ENCODE measurements around the gene SLC26A1.

DNA sequence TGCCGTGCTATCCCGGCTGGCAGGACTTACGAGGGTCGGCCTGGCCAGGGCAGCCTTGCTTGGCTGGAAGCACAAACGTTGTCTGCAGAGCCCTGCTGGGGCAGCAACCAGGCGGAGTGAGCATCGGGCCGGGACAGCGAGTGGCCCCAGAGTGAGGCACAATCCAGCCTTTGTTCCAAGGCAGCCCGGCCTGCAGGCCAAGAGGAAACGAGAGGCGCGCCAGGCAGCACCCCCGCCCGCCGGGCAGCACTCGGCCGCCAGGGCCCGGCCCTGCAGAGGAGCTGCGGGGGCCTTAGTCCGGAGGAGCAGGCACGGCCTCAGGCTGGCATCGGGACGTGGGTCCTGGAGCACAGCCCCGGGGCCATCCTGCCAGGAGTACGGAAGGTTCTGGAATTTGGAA, 42.3 kb upstream of the SLC26A1 start:
- TF ChIP-seq, protein P1, sequence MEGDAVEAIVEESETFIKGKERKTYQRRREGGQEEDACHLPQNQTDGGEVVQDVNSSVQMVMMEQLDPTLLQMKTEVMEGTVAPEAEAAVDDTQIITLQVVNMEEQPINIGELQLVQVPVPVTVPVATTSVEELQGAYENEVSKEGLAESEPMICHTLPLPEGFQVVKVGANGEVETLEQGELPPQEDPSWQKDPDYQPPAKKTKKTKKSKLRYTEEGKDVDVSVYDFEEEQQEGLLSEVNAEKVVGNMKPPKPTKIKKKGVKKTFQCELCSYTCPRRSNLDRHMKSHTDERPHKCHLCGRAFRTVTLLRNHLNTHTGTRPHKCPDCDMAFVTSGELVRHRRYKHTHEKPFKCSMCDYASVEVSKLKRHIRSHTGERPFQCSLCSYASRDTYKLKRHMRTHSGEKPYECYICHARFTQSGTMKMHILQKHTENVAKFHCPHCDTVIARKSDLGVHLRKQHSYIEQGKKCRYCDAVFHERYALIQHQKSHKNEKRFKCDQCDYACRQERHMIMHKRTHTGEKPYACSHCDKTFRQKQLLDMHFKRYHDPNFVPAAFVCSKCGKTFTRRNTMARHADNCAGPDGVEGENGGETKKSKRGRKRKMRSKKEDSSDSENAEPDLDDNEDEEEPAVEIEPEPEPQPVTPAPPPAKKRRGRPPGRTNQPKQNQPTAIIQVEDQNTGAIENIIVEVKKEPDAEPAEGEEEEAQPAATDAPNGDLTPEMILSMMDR (IDR thresholded peaks at IDR 0.05; ENCODE audit: insufficient read depth, low read length, poor library complexity, severe bottlenecking) = no peak
- TF ChIP-seq EZH2phosphoT487 (conservative IDR thresholded peaks at IDR 0.05; ENCODE audit: low read length) = no peak

Data from SU-DHL-6 (cell line).